ENCODE results near the gene IGFN1. TPM values are rescaled to one million over a fixed set of nuclear protein-coding genes. Genes with fewer than 3 reads are reported as not detected.

Gene IGFN1
- total and polyA plus RNA-seq, 2 experiments from 2014 or later, result not detected

DNA sequence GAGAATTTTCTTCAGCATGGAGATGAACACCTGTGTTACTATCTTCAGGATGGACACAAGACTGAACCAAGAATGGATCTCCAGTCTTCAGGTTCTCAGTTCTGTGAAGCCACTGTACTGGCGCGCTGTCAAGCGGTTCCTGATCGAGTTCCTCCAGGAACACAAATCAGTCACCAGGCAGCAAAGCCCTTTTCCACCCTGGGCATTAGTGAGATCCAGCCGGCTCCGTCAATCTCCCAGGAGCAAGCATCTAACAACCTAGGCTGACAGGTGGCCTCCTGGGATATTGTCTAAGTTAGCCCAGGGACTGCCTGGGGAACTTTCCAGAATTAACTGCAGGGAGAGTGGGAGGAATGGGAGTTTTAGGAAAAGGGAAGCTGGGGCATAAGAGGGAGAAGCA, 9.7 kb upstream of the IGFN1 start:
- no peaks in the 10 kb centered on the region for H3K36me3 ChIP-seq (ENCODE audit: insufficient read depth)
- H2AFZ ChIP-seq, result no peak overlapping the region
- no peak overlapping the region for H3K4me2 ChIP-seq
- H3K4me3 ChIP-seq, result no peak overlapping the region
- no peaks in the 10 kb centered on the region for H3K9me2 ChIP-seq (ENCODE audit: insufficient read depth)
- no peak for DNase-seq (ENCODE audit: low spot score)
- peaks cover 13% of the 10 kb centered on the region for H3K4me1 Mint-ChIP-seq
- H3K27ac ChIP-seq (ENCODE audit: low read depth), result no peak overlapping the region
- H3K9me3 Mint-ChIP-seq, result peaks cover 8% of the 10 kb centered on the region; the same call in 2 of the 3 replicates
- peaks cover 2% of the 10 kb centered on the region; the same call in 1 of the 2 replicates for H3K4me1 ChIP-seq (ENCODE audit: insufficient read depth)
- peaks cover 6% of the 10 kb centered on the region for H3K27me3 Mint-ChIP-seq (ENCODE audit: insufficient read depth, low read depth, poor library complexity)
- no peak for ATAC-seq
- no peak overlapping the region for H3K4me3 Mint-ChIP-seq
- H3K79me2 ChIP-seq (replicated peaks; ENCODE audit: insufficient read depth), result no peaks in the 10 kb centered on the region
- TF ChIP-seq ETS1 (IDR thresholded peaks at IDR 0.05) (no peak), EZH2 (IDR thresholded peaks at IDR 0.05; ENCODE audit: low read depth, unreplicated experiment) (no peak), POLR2AphosphoS5 (IDR thresholded peaks at IDR 0.05; ENCODE audit: low read depth) (no peak), STAT1 (IDR thresholded peaks at IDR 0.05; ENCODE audit: unreplicated experiment) (no peak), ZNF114 (CRISPR knock-in tag; IDR thresholded peaks at IDR 0.05) (no peak), NANOG (IDR thresholded peaks at IDR 0.05; ENCODE audit: borderline replicate concordance) (no peak), CREB1 (CRISPR knock-in tag; IDR thresholded peaks at IDR 0.05; ENCODE audit: low read depth) (no peak), REST (IDR thresholded peaks at IDR 0.05; ENCODE audit: unreplicated experiment) (no peak), ZNF462 (CRISPR knock-in tag; IDR thresholded peaks at IDR 0.05) (no peak), JUNB (IDR thresholded peaks at IDR 0.05; ENCODE audit: unreplicated experiment) (no peak)
- no peaks in the 10 kb centered on the region for H3K27me3 ChIP-seq (ENCODE audit: insufficient read depth)
- H4K20me1 ChIP-seq (replicated peaks; ENCODE audit: insufficient read depth), result no peaks in the 10 kb centered on the region
- H3K27ac Mint-ChIP-seq, result no peak overlapping the region
- H3K36me3 Mint-ChIP-seq (ENCODE audit: low read depth), result no peaks in the 10 kb centered on the region
- H3F3A ChIP-seq (replicated peaks; ENCODE audit: low read depth), result no peaks in the 10 kb centered on the region
